ENCODE data around the gene TTF1.

DNA sequence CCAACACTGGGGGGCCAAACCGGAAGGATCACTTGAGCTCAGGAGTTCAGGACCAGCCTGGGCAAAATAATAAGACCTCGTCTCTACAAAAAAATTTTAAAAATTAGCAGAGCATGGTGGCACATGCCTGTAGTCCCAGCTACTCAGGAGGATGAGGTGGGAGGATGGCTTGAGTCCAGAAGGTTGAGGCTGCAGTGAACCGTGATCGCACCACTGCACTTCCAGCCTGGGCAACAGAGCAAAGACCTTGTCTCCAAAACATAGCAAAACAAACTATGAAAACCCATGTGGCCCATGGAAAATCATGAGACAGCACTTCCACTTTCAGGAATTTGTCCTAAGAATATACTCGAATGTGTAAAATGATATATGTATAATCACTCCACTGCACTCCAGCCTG, 58.0 kb downstream of the TTF1 start:
- TF ChIP-seq CTCF (IDR thresholded peaks at IDR 0.05; ENCODE audit: low read length) (no peak), EZH2 (IDR thresholded peaks at IDR 0.05; ENCODE audit: borderline replicate concordance, low read length) (no peak)

All from OCI-LY1 (cell line).